CD14-positive monocyte (primary cell): ENCODE results near the gene NTF4. TPM values are rescaled to one million over a fixed set of nuclear protein-coding genes. Genes with fewer than 3 reads are reported as not detected.

ENCODE experiments used
- DNase-seq, 3 donors: peaks; one replicate each; pipeline ENCODE4 v3.0.0-alpha.2; 2011 to 2022
- H2AFZ ChIP-seq: 2 replicates; pipeline ENCODE4 v1.6.0; 2012; ENCODE audit warnings: mild to moderate bottlenecking, low read depth, low read length, inconsistent platforms; ENCODE audit not compliant: insufficient read depth, poor library complexity, severe bottlenecking
- H3K27ac ChIP-seq, 2 donors: 1 replicate in 1 of 2; 2 replicates in 1 of 2; pipeline ENCODE4 v1.5.1; 2012 to 2013; ENCODE audit warnings: low read length in 2 of 2, control low read depth in 1 of 2, inconsistent platforms in 1 of 2, low read depth in 1 of 2, mild to moderate bottlenecking in 1 of 2
- H3K27me3 ChIP-seq, 2 donors: one replicate each; pipeline versions ENCODE4 v1.6.0 to v1.6.1; 2011 to 2013; ENCODE audit warnings: low read length in 2 of 2; ENCODE audit not compliant: control insufficient read depth in 2 of 2, insufficient read depth in 2 of 2
- H3K36me3 ChIP-seq, 2 donors: replicated peaks in 1 of 2; 1 replicate in 1 of 2; 2 replicates in 1 of 2; pipeline versions ENCODE4 v1.5.1 to v1.6.1; 2012 to 2013; ENCODE audit warnings: low read length in 2 of 2, control low read depth in 1 of 2, inconsistent platforms in 1 of 2, mild to moderate bottlenecking in 1 of 2; ENCODE audit not compliant: insufficient read depth in 2 of 2, control insufficient read depth in 1 of 2
- H3K4me1 ChIP-seq, 2 donors: 1 replicate in 1 of 2; 2 replicates in 1 of 2; pipeline versions ENCODE4 v1.5.1 to v1.6.1; 2012 to 2013; ENCODE audit warnings: low read length in 2 of 2, control low read depth in 1 of 2, inconsistent platforms in 1 of 2, mild to moderate bottlenecking in 1 of 2, moderate library complexity in 1 of 2; ENCODE audit not compliant: insufficient read depth in 2 of 2, control insufficient read depth in 1 of 2
- H3K4me2 ChIP-seq: replicated peaks from 2 replicates; pipeline ENCODE3; 2012; ENCODE audit warnings: low read length, moderate library complexity, mild to moderate bottlenecking; ENCODE audit not compliant: poor library complexity, severe bottlenecking; ENCODE audit errors: extremely low read depth
- H3K4me3 ChIP-seq, 3 experiments: fragments of 200-600 bp in 1 of 3; sonication (generic) in 1 of 3; replicated peaks in 1 of 3; 1 replicate in 2 of 3; 2 replicates in 1 of 3; pipeline ENCODE4 v1.5.1; 2011 to 2013; ENCODE audit warnings: low read length in 3 of 3, mild to moderate bottlenecking in 3 of 3, control low read depth in 2 of 3, low read depth in 2 of 3, inconsistent platforms in 1 of 3, moderate library complexity in 1 of 3
- H3K79me2 ChIP-seq: 2 replicates; pipeline ENCODE4 v1.6.0; 2012; ENCODE audit warnings: mild to moderate bottlenecking, control low read depth, inconsistent platforms, low read length, moderate library complexity; ENCODE audit not compliant: insufficient read depth
- H3K9ac ChIP-seq: 2 replicates; pipeline ENCODE4 v1.6.0; 2017; ENCODE audit warnings: low read length, mild to moderate bottlenecking; ENCODE audit not compliant: insufficient read depth, poor library complexity, severe bottlenecking
- H3K9me3 ChIP-seq, 2 donors: replicated peaks in 1 of 2; 1 replicate in 1 of 2; 2 replicates in 1 of 2; pipeline versions ENCODE4 v1.5.1 to v1.6.1; 2012 to 2013; ENCODE audit warnings: low read length in 2 of 2, control low read depth in 1 of 2; ENCODE audit not compliant: control insufficient read depth in 1 of 2, insufficient read depth in 1 of 2
- H4K20me1 ChIP-seq: 2 replicates; pipeline ENCODE4 v1.6.0; 2012; ENCODE audit warnings: mild to moderate bottlenecking, low read length, control low read depth, moderate library complexity; ENCODE audit not compliant: insufficient read depth
- H3K27ac Mint-ChIP-seq, 7 donors: one replicate each; pipeline ENCODE4 v1.8.0; 2020; ENCODE audit warnings: mild to moderate bottlenecking in 7 of 7, mixed read lengths in 7 of 7, moderate library complexity in 6 of 7, inconsistent platforms in 2 of 7
- H3K27me3 Mint-ChIP-seq, 3 donors: one replicate each; pipeline ENCODE4 v1.8.0; 2021 to 2022; ENCODE audit warnings: low read depth in 3 of 3, mild to moderate bottlenecking in 3 of 3, mixed read lengths in 3 of 3, moderate library complexity in 3 of 3, inconsistent platforms in 1 of 3
- H3K36me3 Mint-ChIP-seq, 2 donors: one replicate each; pipeline ENCODE4 v1.8.0; 2020; ENCODE audit warnings: mixed read lengths in 2 of 2, inconsistent platforms in 1 of 2, mild to moderate bottlenecking in 1 of 2
- H3K4me1 Mint-ChIP-seq: one replicate; pipeline ENCODE4 v1.8.0; 2020; ENCODE audit warnings: mild to moderate bottlenecking, mixed read lengths
- H3K4me3 Mint-ChIP-seq, 2 donors: one replicate each; pipeline ENCODE4 v1.8.0; 2020; ENCODE audit warnings: mild to moderate bottlenecking in 2 of 2, mixed read lengths in 2 of 2, moderate library complexity in 1 of 2
- H3K9me3 Mint-ChIP-seq, 7 donors: one replicate each; pipeline ENCODE4 v1.8.0; 2020 to 2022; ENCODE audit warnings: mixed read lengths in 7 of 7, mild to moderate bottlenecking in 6 of 7, moderate library complexity in 6 of 7, inconsistent platforms in 2 of 7
- WGBS: methylation state at CpG from one replicate; pipeline ENCODE4 v1.1.5; 2013; ENCODE audit warnings: missing lambda C conversion rate; ENCODE audit not compliant: insufficient coverage; 5-methylcytosine and 5-hydroxymethylcytosine counted together
- intact Hi-C, 2 donors: fragments of 100-400 bp; cut with micrococcal nuclease; formaldehyde crosslinking; loops; one replicate each; pipeline versions ENCODE4 v1.15.0 to v1.15.1; 2023
- polyA plus RNA-seq, 3 donors: library from polyadenylated mRNA; depleted of rRNA in 1 of 3; unstranded in 2 of 3; stranded (reverse) in 1 of 3; fragments of 300-500 nt in 2 of 3; fragments of >200 nt in 1 of 3; fragmentation: Illumina TruSeq in 2 of 3; gene quantifications; 1 replicate in 2 of 3; 2 replicates in 1 of 3; pipeline ENCODE4 v1.2.3, GENCODE V29; 2012 to 2021
- TF ChIP-seq, protein P1 (sequence below): fragments of 200-600 bp; IDR thresholded peaks from one replicate; pipeline ENCODE4 v1.8.0; 2022; ENCODE audit warnings: antibody characterized with exemption, mild to moderate bottlenecking

Gene NTF4
- polyA plus RNA-seq, 3 donors: not detected

DNA sequence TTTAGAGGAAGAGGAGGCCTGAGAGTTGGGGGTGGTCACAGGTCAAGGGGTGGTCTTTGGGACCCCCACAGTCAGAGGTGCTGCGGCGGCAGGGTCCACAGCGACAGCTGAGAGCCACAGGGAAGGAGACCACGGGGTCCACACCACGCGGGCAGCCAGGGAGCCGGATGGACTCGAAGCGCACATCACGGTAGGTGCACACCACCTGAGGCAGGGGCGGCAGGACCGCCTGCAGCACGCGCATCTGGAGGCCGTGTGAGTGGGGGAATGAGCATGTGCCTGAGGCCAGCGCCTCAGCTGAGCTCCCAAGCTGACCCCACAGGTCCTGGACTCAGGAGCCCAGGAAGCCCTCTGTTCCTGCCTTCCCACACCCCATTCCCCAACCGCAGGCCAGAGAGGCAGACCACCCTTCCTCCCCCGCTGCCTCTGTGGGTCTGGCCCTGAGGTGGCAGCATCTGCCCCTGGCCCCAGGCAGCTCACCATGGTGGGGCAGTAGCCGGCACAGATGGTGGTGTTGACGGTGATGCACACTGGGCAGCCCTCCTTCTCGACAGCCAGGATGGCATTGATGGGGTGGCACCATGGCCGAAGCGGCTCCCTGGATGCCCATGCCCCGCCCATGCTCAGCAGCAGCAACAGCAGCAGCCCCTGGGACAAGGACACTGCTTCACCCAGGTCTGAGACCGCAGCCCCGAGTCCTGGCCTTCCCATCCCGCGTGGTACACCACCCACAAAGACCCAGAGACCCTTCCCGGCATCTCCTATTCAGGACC, 48.4 kb downstream of the NTF4 start:
- Mint-ChIP-seq H3K9me3 (peaks cover 0 to 10% (median 5%) of the 10 kb centered on the region in 7 donors), H3K4me1 (peaks cover 26% of the 10 kb centered on the region), H3K36me3 (peaks cover 43 to 58% of the 10 kb centered on the region in 2 donors), H3K27ac (no peak overlapping the region), H3K4me3 (no peak overlapping the region), H3K27me3 (peaks cover 28 to 43% (median 42%) of the 10 kb centered on the region in 3 donors)
- H3K4me1 ChIP-seq: peaks cover 24 to 29% of the 10 kb centered on the region in 2 donors
- no peak overlapping the region for H3K9ac ChIP-seq
- no peaks in the 10 kb centered on the region for H3K9me3 ChIP-seq
- H3K4me3 ChIP-seq: no peak overlapping the region
- H3K79me2 ChIP-seq: no peaks in the 10 kb centered on the region
- intact Hi-C loops: no loop called here
- H4K20me1 ChIP-seq: no peaks in the 10 kb centered on the region
- H3K27me3 ChIP-seq: peaks cover 14 to 43% of the 10 kb centered on the region in 2 donors
- TF ChIP-seq, protein P1, sequence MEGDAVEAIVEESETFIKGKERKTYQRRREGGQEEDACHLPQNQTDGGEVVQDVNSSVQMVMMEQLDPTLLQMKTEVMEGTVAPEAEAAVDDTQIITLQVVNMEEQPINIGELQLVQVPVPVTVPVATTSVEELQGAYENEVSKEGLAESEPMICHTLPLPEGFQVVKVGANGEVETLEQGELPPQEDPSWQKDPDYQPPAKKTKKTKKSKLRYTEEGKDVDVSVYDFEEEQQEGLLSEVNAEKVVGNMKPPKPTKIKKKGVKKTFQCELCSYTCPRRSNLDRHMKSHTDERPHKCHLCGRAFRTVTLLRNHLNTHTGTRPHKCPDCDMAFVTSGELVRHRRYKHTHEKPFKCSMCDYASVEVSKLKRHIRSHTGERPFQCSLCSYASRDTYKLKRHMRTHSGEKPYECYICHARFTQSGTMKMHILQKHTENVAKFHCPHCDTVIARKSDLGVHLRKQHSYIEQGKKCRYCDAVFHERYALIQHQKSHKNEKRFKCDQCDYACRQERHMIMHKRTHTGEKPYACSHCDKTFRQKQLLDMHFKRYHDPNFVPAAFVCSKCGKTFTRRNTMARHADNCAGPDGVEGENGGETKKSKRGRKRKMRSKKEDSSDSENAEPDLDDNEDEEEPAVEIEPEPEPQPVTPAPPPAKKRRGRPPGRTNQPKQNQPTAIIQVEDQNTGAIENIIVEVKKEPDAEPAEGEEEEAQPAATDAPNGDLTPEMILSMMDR: no peak
- no peak overlapping the region for H2AFZ ChIP-seq
- no peak overlapping the region for H3K4me2 ChIP-seq
- peaks cover 36 to 40% of the 10 kb centered on the region in 2 donors for H3K36me3 ChIP-seq
- WGBS: 98% methylated on average over 14 of the region's 29 CpGs
- no peak for DNase-seq
- H3K27ac ChIP-seq: no peak overlapping the region

- Histone ChIP-seq H3K4me2 (no peak overlapping the region), H2AFZ (no peak overlapping the region), H3K9me3 (no peaks in the 10 kb centered on the region), H4K20me1 (no peaks in the 10 kb centered on the region), H3K4me3 (no peak overlapping the region), H3K36me3 (peaks cover 48 to 54% of the 10 kb centered on the region in 2 donors), H3K79me2 (no peaks in the 10 kb centered on the region), H3K9ac (no peak overlapping the region), H3K27me3 (peaks cover 9 to 29% of the 10 kb centered on the region in 2 donors), H3K27ac (no peak overlapping the region), H3K4me1 (peaks cover 24 to 28% of the 10 kb centered on the region in 2 donors)
- WGBS: 89% methylated on average over 18 of the region's 18 CpGs
- TF ChIP-seq, protein P1: no peak
- Mint-ChIP-seq H3K36me3 (peaks cover 53 to 72% of the 10 kb centered on the region in 2 donors), H3K4me3 (no peak overlapping the region), H3K9me3 (peaks cover 0 to 8% (median 5%) of the 10 kb centered on the region in 7 donors), H3K27ac (no peak overlapping the region), H3K4me1 (peaks cover 22% of the 10 kb centered on the region), H3K27me3 (peaks cover 16 to 29% (median 28%) of the 10 kb centered on the region in 3 donors)
- no peak for DNase-seq
- intact Hi-C loops: no loop called here
These were observed 49.8 kb downstream of the NTF4 start for GRCh38 chr19:49014870-49015255.
